C4-2B (cell line): Measurements from ENCODE around the gene CRYGB.

ENCODE experiments used
- CTCF ChIP-seq: fragments of 450-650 bp; conservative IDR thresholded peaks from 2 replicates; pipeline ENCODE4 v1.5.1; 2017; ENCODE audit warnings: mild to moderate bottlenecking
- ZFX ChIP-seq: fragments of 450-650 bp; IDR thresholded peaks from 2 replicates; pipeline ENCODE4 v1.6.1; 2017

- TF ChIP-seq CTCF = peak; percentile 32
- no peak for TF ChIP-seq ZFX
Observed at GRCh38 chr2:208148803-208149202, 2.8 kb upstream of the CRYGB start.
